Testis (tissue), 5 donors: ENCODE data around the gene PORCN. TPM values are rescaled to one million over a fixed set of nuclear protein-coding genes. Genes with fewer than 3 reads are reported as not detected.

Source experiments
- DNase-seq: peaks from one replicate; pipeline ENCODE4 v3.0.0-alpha.2; 2019
- H3K27ac ChIP-seq, 2 donors: fragments of 200-600 bp; sonication (generic); one replicate each; pipeline ENCODE4 v1.5.1; 2019
- H3K27me3 ChIP-seq: fragments of 200-600 bp; sonication (generic); one replicate; pipeline ENCODE4 v1.5.1; 2019
- H3K36me3 ChIP-seq: fragments of 200-600 bp; sonication (generic); one replicate; pipeline ENCODE4 v1.5.1; 2017; ENCODE audit warnings: low read depth; ENCODE audit errors: missing control alignments
- H3K4me1 ChIP-seq: fragments of 200-600 bp; sonication (generic); one replicate; pipeline ENCODE4 v1.5.1; 2019
- H3K4me3 ChIP-seq, 2 donors: fragments of 200-600 bp; sonication (generic); one replicate each; pipeline ENCODE4 v1.5.1; 2017 to 2019
- H3K9me3 ChIP-seq: fragments of 200-600 bp; sonication (generic); one replicate; pipeline ENCODE4 v1.5.1; 2017
- POLR2A ChIP-seq: fragments of 450-650 bp; IDR thresholded peaks from one replicate; pipeline ENCODE4 v1.6.1; 2017; ENCODE audit warnings: antibody characterized with exemption, mild to moderate bottlenecking, moderate library complexity
- WGBS, 2 donors: methylation state at CpG; one replicate each; pipeline ENCODE4 v1.1.5; 2018; 5-methylcytosine and 5-hydroxymethylcytosine counted together
- intact Hi-C: fragments of 100-400 bp; cut with DNase I; formaldehyde crosslinking; loops from one replicate; pipeline ENCODE4 v1.15.1; 2023; ENCODE audit warnings: low total_unique reads
- long read RNA-seq, 2 donors: transcript quantifications; one replicate each; lab custom pipeline, GENCODE V29; 2026
- polyA plus RNA-seq: library from polyadenylated mRNA; stranded (reverse); fragments of 350-450 nt; fragmentation: Illumina TruSeq; extraction: RNeasy Lipid Tissue Mini Kit (QIAGEN cat#74804); gene quantifications from one replicate; pipeline ENCODE4 v1.2.3, GENCODE V29; 2014; ENCODE audit warnings: low read depth, low replicate concordance; ENCODE audit not compliant: insufficient read depth
- total RNA-seq, 2 donors: library from RNA; depleted of rRNA; stranded (reverse); fragments of >200 nt; gene quantifications; one replicate each; pipeline ENCODE4 v1.2.3, GENCODE V29; 2016
- TF ChIP-seq, protein P1 (sequence below), 3 experiments: fragments of 450-650 bp in 2 of 3; fragments of 200-600 bp in 1 of 3; sonication (generic) in 1 of 3; IDR thresholded peaks; one replicate each; pipeline ENCODE4 v1.5.1; 2016 to 2019; ENCODE audit warnings: antibody characterized with exemption in 3 of 3, mild to moderate bottlenecking in 2 of 3, moderate library complexity in 1 of 3

Gene PORCN
- total RNA-seq (100 to 1,000 TPM in 1 of 2 donors, 10 to 100 TPM in 1; 58.7 to 110 TPM), polyA plus RNA-seq (25.0 TPM)
- long read RNA-seq, donor 1, partial matches to known transcripts, result 13 of 14 reads
- long read RNA-seq, donor 1, other reads (novel, unspliced or antisense), result 0 of 14 reads
- long read RNA-seq, donor 2, partial matches to known transcripts, result 0 of 1 reads
- long read RNA-seq, donor 2, other reads (novel, unspliced or antisense), result 0 of 1 reads

DNA sequence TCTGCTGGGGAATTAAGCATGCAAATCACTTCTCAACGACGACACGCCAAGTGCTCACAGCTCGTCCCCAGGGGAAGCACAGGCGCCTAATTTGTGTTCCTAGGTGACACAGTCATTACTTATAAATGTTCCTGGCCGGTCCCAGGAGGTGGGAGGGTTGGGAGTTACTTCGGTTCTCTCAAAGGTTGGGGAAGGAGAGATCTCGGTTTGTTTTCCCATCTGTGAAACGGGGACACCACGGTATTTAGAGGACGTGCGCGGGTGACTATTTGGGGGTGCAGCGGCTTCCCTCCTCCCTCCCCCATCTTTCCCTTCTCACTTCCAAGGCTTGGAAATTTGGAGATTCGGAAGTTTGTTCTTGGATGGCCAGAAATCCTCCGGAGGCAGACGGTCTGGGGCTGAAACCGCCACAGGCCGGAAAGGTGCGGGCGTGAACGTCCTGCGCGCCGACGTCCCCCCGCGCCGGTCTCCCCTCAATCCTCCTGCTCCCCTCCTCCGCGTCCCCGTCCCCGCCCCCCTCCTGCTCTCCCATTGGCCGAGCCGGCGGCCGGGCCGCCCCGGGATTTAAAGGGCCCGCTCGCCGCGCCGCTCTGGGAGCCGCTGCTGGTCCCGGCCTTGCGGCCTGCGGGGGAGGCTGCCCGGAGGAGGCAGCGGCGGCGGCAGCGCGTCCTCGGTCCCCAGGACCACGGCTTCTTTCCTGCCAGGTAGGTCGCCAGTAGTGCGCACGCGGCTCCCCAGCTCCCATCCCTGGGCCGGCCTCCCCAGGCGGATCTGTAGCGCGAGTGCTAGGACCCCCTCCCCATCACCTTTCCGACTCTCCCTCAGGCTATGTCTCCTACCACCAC lies at the start of gene PORCN:
TSS of gene PORCN (plus strand) at position 593 of the 845 bp plus-strand sequence. CDS start 829 bp downstream, outside the sequence.
- WGBS, 2 donors, result 0% methylated on average over 4 to 32 of the region's 65 CpGs
- peak within 1 kb of the TSS; percentile 64 to 76 for H3K4me3 ChIP-seq
- DNase-seq, result peak; percentile 86
- TF ChIP-seq POLR2A, result no peak
- TF ChIP-seq, protein P1, sequence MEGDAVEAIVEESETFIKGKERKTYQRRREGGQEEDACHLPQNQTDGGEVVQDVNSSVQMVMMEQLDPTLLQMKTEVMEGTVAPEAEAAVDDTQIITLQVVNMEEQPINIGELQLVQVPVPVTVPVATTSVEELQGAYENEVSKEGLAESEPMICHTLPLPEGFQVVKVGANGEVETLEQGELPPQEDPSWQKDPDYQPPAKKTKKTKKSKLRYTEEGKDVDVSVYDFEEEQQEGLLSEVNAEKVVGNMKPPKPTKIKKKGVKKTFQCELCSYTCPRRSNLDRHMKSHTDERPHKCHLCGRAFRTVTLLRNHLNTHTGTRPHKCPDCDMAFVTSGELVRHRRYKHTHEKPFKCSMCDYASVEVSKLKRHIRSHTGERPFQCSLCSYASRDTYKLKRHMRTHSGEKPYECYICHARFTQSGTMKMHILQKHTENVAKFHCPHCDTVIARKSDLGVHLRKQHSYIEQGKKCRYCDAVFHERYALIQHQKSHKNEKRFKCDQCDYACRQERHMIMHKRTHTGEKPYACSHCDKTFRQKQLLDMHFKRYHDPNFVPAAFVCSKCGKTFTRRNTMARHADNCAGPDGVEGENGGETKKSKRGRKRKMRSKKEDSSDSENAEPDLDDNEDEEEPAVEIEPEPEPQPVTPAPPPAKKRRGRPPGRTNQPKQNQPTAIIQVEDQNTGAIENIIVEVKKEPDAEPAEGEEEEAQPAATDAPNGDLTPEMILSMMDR (IDR thresholded peaks at IDR 0.05), result no peak
- intact Hi-C loops, result no loop called here
- no peaks in the 10 kb centered on the region for H3K36me3 ChIP-seq
- no peaks in the 10 kb centered on the region for H3K9me3 ChIP-seq
- H3K4me1 ChIP-seq, result no peaks in the 10 kb centered on the region
- peak within 1 kb of the TSS; percentile 59 for H3K27ac ChIP-seq
- no peaks in the 10 kb centered on the region for H3K27me3 ChIP-seq

DNA sequence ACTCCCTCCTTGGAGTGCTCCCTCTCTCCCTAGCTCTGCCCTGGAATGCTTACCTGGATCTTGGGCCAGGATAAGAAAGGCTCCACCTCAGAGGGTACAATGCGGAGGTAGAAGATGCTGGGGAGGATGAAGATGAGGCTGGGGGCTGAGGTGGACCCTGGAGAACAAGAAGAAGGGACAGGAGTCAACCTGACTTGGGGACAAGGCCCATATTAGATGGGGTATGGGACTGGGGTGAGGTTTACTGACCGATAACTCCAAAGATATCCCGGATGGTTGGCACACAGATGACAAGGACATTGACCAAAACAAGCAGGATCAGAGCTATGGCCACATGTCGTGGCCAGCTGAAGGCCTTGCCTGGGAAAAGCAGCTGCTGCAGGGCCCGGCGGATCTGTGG lies 49.3 kb upstream of the PORCN start:
- WGBS, 2 donors, result 97 to 100% methylated on average over 1 to 6 of the region's 6 CpGs
- H3K4me3 ChIP-seq, result no peak overlapping the region
- H3K27me3 ChIP-seq, result no peaks in the 10 kb centered on the region
- no peak overlapping the region for H3K27ac ChIP-seq
- no peaks in the 10 kb centered on the region for H3K4me1 ChIP-seq
- no peaks in the 10 kb centered on the region for H3K9me3 ChIP-seq
- no peaks in the 10 kb centered on the region for H3K36me3 ChIP-seq
- intact Hi-C loops, result no loop called here
- no peak for DNase-seq
- TF ChIP-seq, protein P1 (IDR thresholded peaks at IDR 0.05), result no peak
- TF ChIP-seq POLR2A, result no peak

DNA sequence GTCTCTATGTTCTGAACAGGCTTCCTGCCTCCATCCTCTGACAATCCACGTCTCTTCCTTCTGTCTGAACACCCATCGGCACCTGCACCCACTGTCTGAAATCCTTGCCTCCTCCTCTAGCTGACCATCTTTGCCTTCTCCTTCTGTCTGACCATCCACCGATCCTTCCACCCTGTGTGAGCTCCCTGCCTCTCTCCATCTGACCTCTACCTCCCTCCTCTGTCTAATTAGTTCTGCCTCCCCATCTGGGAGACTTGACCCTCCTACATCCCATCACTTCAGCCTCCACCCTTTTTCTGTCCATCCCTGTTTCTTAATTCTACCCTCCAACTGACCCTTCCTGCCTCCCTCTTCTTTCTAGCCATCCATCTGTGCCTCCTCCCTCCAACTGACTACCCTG lies 48.8 kb upstream of the PORCN start:
- TF ChIP-seq, protein P1 (IDR thresholded peaks at IDR 0.05), result no peak
- TF ChIP-seq POLR2A, result no peak
- DNase-seq, result no peak
- WGBS, 2 donors, result 96 to 98% methylated on average over 3 of the region's 3 CpGs

DNA sequence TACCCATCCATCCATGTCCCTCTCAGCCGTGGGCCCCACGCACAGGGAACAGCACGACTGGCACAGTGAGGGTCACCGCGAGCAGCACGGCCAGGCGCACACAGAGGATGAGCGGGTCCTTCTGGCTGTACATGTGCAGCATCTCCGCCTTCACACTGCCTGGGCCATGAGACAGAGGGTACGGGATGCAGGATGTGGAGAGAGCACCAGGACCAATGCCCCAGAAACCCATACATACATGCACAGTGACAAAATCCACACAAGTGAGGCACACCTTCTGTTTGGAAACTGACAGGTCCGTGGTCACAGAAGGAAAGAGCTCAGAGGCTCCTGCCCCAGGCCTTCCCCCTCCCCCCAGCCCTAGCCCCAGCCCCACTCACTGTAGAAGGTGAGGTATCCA lies 48.2 kb upstream of the PORCN start:
- no peaks in the 10 kb centered on the region for H3K9me3 ChIP-seq
- intact Hi-C loops, result no loop called here
- no peak for DNase-seq
- no peaks in the 10 kb centered on the region for H3K27me3 ChIP-seq
- no peaks in the 10 kb centered on the region for H3K4me1 ChIP-seq
- H3K27ac ChIP-seq, result no peak overlapping the region
- 95 to 100% methylated on average over 1 to 10 of the region's 11 CpGs for whole genome bisulfite sequencing, 2 donors
- H3K4me3 ChIP-seq, result no peak overlapping the region
- TF ChIP-seq POLR2A, result no peak
- TF ChIP-seq, protein P1 (IDR thresholded peaks at IDR 0.05), result no peak
- no peaks in the 10 kb centered on the region for H3K36me3 ChIP-seq

More for the DNA sequence above, 48.8 kb upstream of the PORCN start:
- Histone ChIP-seq H3K4me3 (no peak overlapping the region), H3K4me1 (no peaks in the 10 kb centered on the region), H3K27ac (no peak overlapping the region), H3K9me3 (no peaks in the 10 kb centered on the region), H3K36me3 (no peaks in the 10 kb centered on the region), H3K27me3 (no peaks in the 10 kb centered on the region)
- intact Hi-C loops, result no loop called here
